ENCODE results near the gene PFKP.
A peak's percentile ranks its signal among the peaks of the same experiment; 100 is the strongest.

The PFKP gene

GRCh38 chr10:3136336-3136735 lies 69.0 kb downstream of the PFKP start:
- DNase-seq (ENCODE audit: low read depth), result no peak

GRCh38 chr10:3136763-3137611 lies 69.6 kb downstream of the PFKP start:
- peak; percentile 30 for DNase-seq (ENCODE audit: low read depth)

- DNase-seq (ENCODE audit: low read depth), result no peak
Observed at GRCh38 chr10:3137958-3138726, 70.8 kb downstream of the PFKP start.

GRCh38 chr10:3139216-3139910 lies 72.0 kb downstream of the PFKP start:
- DNase-seq (ENCODE audit: low read depth), result no peak

GRCh38 chr10:3140280-3140679 lies 72.9 kb downstream of the PFKP start:
- DNase-seq (ENCODE audit: low read depth), result no peak

- no peak for DNase-seq (ENCODE audit: low read depth)
Observed at GRCh38 chr10:3141351-3142005, 74.1 kb downstream of the PFKP start.

- DNase-seq (ENCODE audit: low read depth), result no peak
Observed at GRCh38 chr10:3142146-3142875, 75.0 kb downstream of the PFKP start.

- no peak for DNase-seq (ENCODE audit: low read depth)
Observed at GRCh38 chr10:3143366-3143765, 76.0 kb downstream of the PFKP start.

GRCh38 chr10:3143791-3144434 lies 76.6 kb downstream of the PFKP start:
- no peak for DNase-seq (ENCODE audit: low read depth)

GRCh38 chr10:3145366-3145765 lies 78.0 kb downstream of the PFKP start:
- DNase-seq (ENCODE audit: low read depth), result no peak

- no peak for DNase-seq (ENCODE audit: low read depth)
Observed at GRCh38 chr10:3146289-3146688, 78.9 kb downstream of the PFKP start.

- no peak for DNase-seq (ENCODE audit: low read depth)
Observed at GRCh38 chr10:3147117-3147820, 79.9 kb downstream of the PFKP start.

- no peak for DNase-seq (ENCODE audit: low read depth)
Observed at GRCh38 chr10:3148041-3148440, 80.7 kb downstream of the PFKP start.

- DNase-seq (ENCODE audit: low read depth), result no peak
Observed at GRCh38 chr10:3148994-3149393, 81.6 kb downstream of the PFKP start.

- no peak for DNase-seq (ENCODE audit: low read depth)
Observed at GRCh38 chr10:3149918-3150317, 82.6 kb downstream of the PFKP start.

GRCh38 chr10:3150366-3150765 lies 83.0 kb downstream of the PFKP start:
- DNase-seq (ENCODE audit: low read depth), result no peak

GRCh38 chr10:3150961-3151360 lies 83.6 kb downstream of the PFKP start:
- DNase-seq (ENCODE audit: low read depth), result no peak

- no peak for DNase-seq (ENCODE audit: low read depth)
Observed at GRCh38 chr10:3151889-3152565, 84.7 kb downstream of the PFKP start.

- no peak for DNase-seq (ENCODE audit: low read depth)
Observed at GRCh38 chr10:3152566-3152935, 85.2 kb downstream of the PFKP start.

- no peak for DNase-seq (ENCODE audit: low read depth)
Observed at GRCh38 chr10:3154666-3155065, 87.3 kb downstream of the PFKP start.
